Measurements from ENCODE around the gene AANAT. TPM values are rescaled to one million over a fixed set of nuclear protein-coding genes. Genes with fewer than 3 reads are reported as not detected.
A peak's percentile ranks its signal among the peaks of the same experiment; 100 is the strongest.

The AANAT gene
- total RNA-seq, 4 donors from 2014 or later: not detected

- no peak for DNase-seq (ENCODE audit: low spot score in 2 of 2)
- Histone ChIP-seq H3K9me3 (no peaks in the 10 kb centered on the region), H3K4me1 (no peaks in the 10 kb centered on the region), H3K36me3 (peaks cover 69% of the 10 kb centered on the region), H3K27me3 (no peaks in the 10 kb centered on the region), H3K27ac (no peak overlapping the region), H3K4me3 (no peak overlapping the region)
- whole genome bisulfite sequencing: 96% methylated on average over 6 of the region's 6 CpGs
- TF ChIP-seq CTCF (IDR thresholded peaks at IDR 0.05) (no peak), EP300 (IDR thresholded peaks at IDR 0.05) (no peak), POLR2A (IDR thresholded peaks at IDR 0.05) (no peak), POLR2AphosphoS5 (IDR thresholded peaks at IDR 0.05) (no peak)
These were observed 7.9 kb downstream of the AANAT start for GRCh38 chr17:76475302-76475701.

GRCh38 chr17:76476736-76477135 lies 9.3 kb downstream of the AANAT start:
- no peak for DNase-seq (ENCODE audit: low spot score in 2 of 2)
- Histone ChIP-seq H3K27ac (no peak overlapping the region), H3K4me1 (no peaks in the 10 kb centered on the region), H3K4me3 (no peak overlapping the region), H3K27me3 (no peaks in the 10 kb centered on the region), H3K9me3 (no peaks in the 10 kb centered on the region), H3K36me3 (peaks cover 68% of the 10 kb centered on the region)
- TF ChIP-seq POLR2AphosphoS5 (IDR thresholded peaks at IDR 0.05) (no peak), EP300 (IDR thresholded peaks at IDR 0.05) (no peak), CTCF (IDR thresholded peaks at IDR 0.05) (no peak), POLR2A (IDR thresholded peaks at IDR 0.05) (no peak)
- 93% methylated on average over 11 of the region's 20 CpGs for WGBS

- H3K36me3 ChIP-seq: peaks cover 60% of the 10 kb centered on the region
- H3K27ac ChIP-seq: no peak overlapping the region
- no peak for TF ChIP-seq POLR2AphosphoS5 (IDR thresholded peaks at IDR 0.05)
- TF ChIP-seq POLR2A (IDR thresholded peaks at IDR 0.05): no peak
- TF ChIP-seq CTCF (IDR thresholded peaks at IDR 0.05): no peak
- no peak for TF ChIP-seq EP300 (IDR thresholded peaks at IDR 0.05)
- WGBS: 67% methylated on average over 2 of the region's 15 CpGs
- H3K27me3 ChIP-seq: no peaks in the 10 kb centered on the region
- no peak overlapping the region for H3K4me3 ChIP-seq
- H3K4me1 ChIP-seq: no peaks in the 10 kb centered on the region
- H3K9me3 ChIP-seq: no peaks in the 10 kb centered on the region
- DNase-seq (ENCODE audit: low spot score in 2 of 2): no peak
These were observed 10.2 kb downstream of the AANAT start for GRCh38 chr17:76477576-76477975.

GRCh38 chr17:76478097-76478496 lies 10.7 kb downstream of the AANAT start:
- Histone ChIP-seq H3K27me3 (no peaks in the 10 kb centered on the region), H3K4me3 (no peak overlapping the region), H3K36me3 (peaks cover 55% of the 10 kb centered on the region), H3K4me1 (no peaks in the 10 kb centered on the region), H3K9me3 (no peaks in the 10 kb centered on the region), H3K27ac (no peak overlapping the region)
- WGBS: 92% methylated on average over 10 of the region's 10 CpGs
- TF ChIP-seq POLR2AphosphoS5 (IDR thresholded peaks at IDR 0.05): no peak
- no peak for DNase-seq (ENCODE audit: low spot score in 2 of 2)

GRCh38 chr17:76478730-76479514 lies 11.5 kb downstream of the AANAT start:
- H3K27me3 ChIP-seq: no peaks in the 10 kb centered on the region
- peak in 1 of 2 donors; percentile 57 for DNase-seq (ENCODE audit: low spot score in 2 of 2)
- no peak overlapping the region for H3K27ac ChIP-seq
- no peak overlapping the region for H3K4me3 ChIP-seq
- peaks cover 46% of the 10 kb centered on the region for H3K36me3 ChIP-seq
- H3K9me3 ChIP-seq: no peaks in the 10 kb centered on the region
- H3K4me1 ChIP-seq: no peaks in the 10 kb centered on the region
- no peak for TF ChIP-seq POLR2A (IDR thresholded peaks at IDR 0.05)
- TF ChIP-seq CTCF (IDR thresholded peaks at IDR 0.05): no peak
- TF ChIP-seq EP300 (IDR thresholded peaks at IDR 0.05): no peak
- TF ChIP-seq POLR2AphosphoS5 (IDR thresholded peaks at IDR 0.05): no peak
- 91% methylated on average over 35 of the region's 37 CpGs for WGBS
